ENCODE measurements around the gene SETD2. TPM values are rescaled to one million over a fixed set of nuclear protein-coding genes. Genes with fewer than 3 reads are reported as not detected.

The SETD2 gene
- total RNA-seq, 1 experiment from 2014 or later, result 60.8 TPM

GRCh38 chr3:46970391-46971091 is 193.4 kb downstream of the SETD2 start:
- H3K4me2 ChIP-seq (ENCODE audit: insufficient read depth, insufficient read length, low read length), result no peak overlapping the region
- no peak overlapping the region for H2AFZ ChIP-seq (ENCODE audit: low read length)
- peaks cover 24 to 44% (median 34%) of the 10 kb centered on the region in 3 experiments for H3K36me3 Mint-ChIP-seq (ENCODE audit: insufficient read depth in 1 of 3, low read depth in 3 of 3)
- no peak overlapping the region for H3T11ph ChIP-seq (ENCODE audit: low read length)
- H2BK5ac ChIP-seq (ENCODE audit: insufficient read length, low read length), result no peak overlapping the region
- no peak overlapping the region for H3K56ac ChIP-seq (ENCODE audit: insufficient read length, low read depth, low read length)
- H4K5ac ChIP-seq (ENCODE audit: insufficient read length, low read depth, low read length), result no peak overlapping the region
- H3K23me2 ChIP-seq (ENCODE audit: insufficient read length, low read depth, low read length, poor library complexity, severe bottlenecking), result no peaks in the 10 kb centered on the region
- peaks cover 3% of the 10 kb centered on the region for H4K20me1 ChIP-seq (ENCODE audit: control insufficient read depth, insufficient read depth, insufficient read length)
- no peak overlapping the region for H4K91ac ChIP-seq (ENCODE audit: insufficient read length, low read depth, low read length)
- H3K9ac ChIP-seq (ENCODE audit: extremely low read depth, insufficient read length, low read length), result no peak overlapping the region
- no peaks in the 10 kb centered on the region for H3K27me3 Mint-ChIP-seq (ENCODE audit: low read depth)
- H2BK120ac ChIP-seq (ENCODE audit: low read depth, low read length, poor library complexity, severe bottlenecking), result no peak overlapping the region
- H3K9me3 Mint-ChIP-seq, result peaks cover 0 to 8% of the 10 kb centered on the region in 2 experiments; a peak in 4 of 5 replicates
- no peak for TF ChIP-seq CTCF (conservative IDR thresholded peaks at IDR 0.05)
- H2BK12ac ChIP-seq (ENCODE audit: insufficient read length, low read depth, low read length), result no peak overlapping the region
- DNase-seq, result no peak
- no peaks in the 10 kb centered on the region for H3K27me3 ChIP-seq (ENCODE audit: insufficient read depth, low read length)
- peaks cover 31 to 37% of the 10 kb centered on the region in 2 experiments for H3K4me1 Mint-ChIP-seq
- H2BK15ac ChIP-seq (ENCODE audit: low read depth, low read length), result no peak overlapping the region
- H2BK20ac ChIP-seq (ENCODE audit: low read depth, low read length, poor library complexity, severe bottlenecking), result no peak overlapping the region
- H4K8ac ChIP-seq (replicated peaks; ENCODE audit: insufficient read length, low read depth, low read length), result no peak overlapping the region
- H3K79me2 ChIP-seq (ENCODE audit: insufficient read depth, low read length), result peaks cover 66% of the 10 kb centered on the region
- H2AK5ac ChIP-seq (ENCODE audit: insufficient read length, low read length), result no peak overlapping the region
- no peaks in the 10 kb centered on the region for H3K4me1 ChIP-seq (ENCODE audit: insufficient read depth, low read length)
- H3K79me1 ChIP-seq (ENCODE audit: insufficient read depth, low read depth, low read length, poor library complexity, severe bottlenecking), result peaks cover 20% of the 10 kb centered on the region
- H3K9me3 ChIP-seq (ENCODE audit: control insufficient read depth, low read depth, low read length), result no peaks in the 10 kb centered on the region
- H3K14ac ChIP-seq (ENCODE audit: insufficient read depth, low read length), result no peak overlapping the region; the same call in 1 of the 2 replicates
- peak overlapping the region in 2 of 3 experiments; percentile 30 to 76; a peak in 3 of 7 replicates for H3K27ac Mint-ChIP-seq
- H3K27ac ChIP-seq (ENCODE audit: insufficient read length, low read depth, low read length), result no peak overlapping the region
- WGBS (ENCODE audit: extremely low coverage, insufficient read length, low lambda C conversion rate), result no CpG with 5 or more reads among the region's 3 CpGs
- no peak overlapping the region for H3K18ac ChIP-seq (ENCODE audit: insufficient read length, low read depth, low read length)
- H3K23ac ChIP-seq (ENCODE audit: insufficient read length, low read depth, low read length), result no peak overlapping the region
- H3K4me3 Mint-ChIP-seq, result no peak overlapping the region
- H3K4ac ChIP-seq (ENCODE audit: low read depth, low read length), result no peak overlapping the region

All from H9 (cell line).